Trophoblast cell (in vitro differentiated cells and primary cell): ENCODE results near the gene KIF18A.

ENCODE experiments used
- DNase-seq, 2 donors: peaks; one replicate each; pipeline ENCODE4 v3.0.0-alpha.2; 2016
- H2AFZ ChIP-seq: 2 replicates; pipeline ENCODE4 v1.6.1; 2013; ENCODE audit warnings: low read length, moderate library complexity, mild to moderate bottlenecking; ENCODE audit not compliant: insufficient read depth, poor library complexity
- H2AK5ac ChIP-seq: 2 replicates; pipeline ENCODE4 v1.6.1; 2013; ENCODE audit warnings: mild to moderate bottlenecking, low read length
- H2BK120ac ChIP-seq: 2 replicates; pipeline ENCODE4 v1.6.1; 2013; ENCODE audit warnings: low read length, mild to moderate bottlenecking, moderate library complexity; ENCODE audit not compliant: insufficient read depth, poor library complexity
- H2BK12ac ChIP-seq: 2 replicates; pipeline ENCODE4 v1.6.1; 2013; ENCODE audit warnings: mild to moderate bottlenecking, low read length, moderate library complexity
- H2BK5ac ChIP-seq: 2 replicates; pipeline ENCODE4 v1.6.1; 2013; ENCODE audit warnings: low read length, low read depth, moderate library complexity, mild to moderate bottlenecking; ENCODE audit not compliant: poor library complexity
- H3K14ac ChIP-seq: 2 replicates; pipeline ENCODE4 v1.6.1; 2013; ENCODE audit warnings: mild to moderate bottlenecking, low read length
- H3K18ac ChIP-seq: 2 replicates; pipeline ENCODE4 v1.6.1; 2013; ENCODE audit warnings: mild to moderate bottlenecking, low read length
- H3K23ac ChIP-seq: 2 replicates; pipeline ENCODE4 v1.6.1; 2013; ENCODE audit warnings: low read length
- H3K27ac ChIP-seq: 2 replicates; pipeline ENCODE4 v1.5.1; 2013; ENCODE audit warnings: low read depth, mild to moderate bottlenecking, inconsistent platforms, low read length, moderate library complexity
- H3K27me3 ChIP-seq: 2 replicates; pipeline ENCODE4 v1.6.1; 2013; ENCODE audit warnings: inconsistent platforms, mild to moderate bottlenecking, low read length, moderate library complexity; ENCODE audit not compliant: insufficient read depth
- H3K36me3 ChIP-seq, 2 experiments: 1 replicate in 1 of 2; 2 replicates in 1 of 2; pipeline ENCODE4 v1.6.1; 2013; ENCODE audit warnings: low read length in 2 of 2, mild to moderate bottlenecking in 2 of 2, moderate library complexity in 1 of 2; ENCODE audit not compliant: insufficient read depth in 2 of 2, control insufficient read depth in 1 of 2
- H3K4ac ChIP-seq: 2 replicates; pipeline ENCODE4 v1.6.1; 2013; ENCODE audit warnings: low read depth, mild to moderate bottlenecking, low read length, moderate library complexity
- H3K4me1 ChIP-seq, 2 experiments: 1 replicate in 1 of 2; 2 replicates in 1 of 2; pipeline ENCODE4 v1.6.1; 2013; ENCODE audit warnings: low read length in 2 of 2, mild to moderate bottlenecking in 2 of 2, moderate library complexity in 1 of 2; ENCODE audit not compliant: insufficient read depth in 2 of 2, control insufficient read depth in 1 of 2
- H3K4me2 ChIP-seq: 2 replicates; pipeline ENCODE4 v1.6.1; 2013; ENCODE audit warnings: inconsistent platforms, mild to moderate bottlenecking, low read length, moderate library complexity
- H3K4me3 ChIP-seq: 2 replicates; pipeline ENCODE4 v1.5.1; 2013; ENCODE audit warnings: mild to moderate bottlenecking, low read depth, low read length, inconsistent platforms
- H3K79me1 ChIP-seq: one replicate; pipeline ENCODE4 v1.6.1; 2013; ENCODE audit warnings: low read length
- H3K79me2 ChIP-seq: 2 replicates; pipeline ENCODE4 v1.6.1; 2013; ENCODE audit warnings: low read length, mild to moderate bottlenecking; ENCODE audit not compliant: control insufficient read depth, insufficient read depth, poor library complexity
- H3K9ac ChIP-seq: 2 replicates; pipeline ENCODE4 v1.6.1; 2013; ENCODE audit warnings: mild to moderate bottlenecking, low read length
- H3K9me3 ChIP-seq: 2 replicates; pipeline ENCODE4 v1.6.1; 2013; ENCODE audit warnings: low read depth, mild to moderate bottlenecking, control low read depth, inconsistent platforms, low read length; ENCODE audit not compliant: insufficient read depth
- H4K12ac ChIP-seq: 2 replicates; pipeline ENCODE4 v1.6.1; 2013; ENCODE audit warnings: low read depth, mild to moderate bottlenecking, low read length, moderate library complexity
- H4K8ac ChIP-seq: 2 replicates; pipeline ENCODE4 v1.6.1; 2013; ENCODE audit warnings: low read depth, mild to moderate bottlenecking, low read length, moderate library complexity
- H4K91ac ChIP-seq: one replicate; pipeline ENCODE4 v1.6.1; 2013; ENCODE audit warnings: low read depth, mild to moderate bottlenecking, low read length, moderate library complexity
- WGBS: extraction: QIAGEN DNeasy Blood & Tissue Kit; methylation state at CpG from one replicate; pipeline ENCODE4 v1.1.7; 2013; ENCODE audit warnings: missing lambda C conversion rate; ENCODE audit not compliant: insufficient read length, insufficient coverage; ENCODE audit errors: extremely low coverage; 5-methylcytosine and 5-hydroxymethylcytosine counted together

KIF18A gene

DNA sequence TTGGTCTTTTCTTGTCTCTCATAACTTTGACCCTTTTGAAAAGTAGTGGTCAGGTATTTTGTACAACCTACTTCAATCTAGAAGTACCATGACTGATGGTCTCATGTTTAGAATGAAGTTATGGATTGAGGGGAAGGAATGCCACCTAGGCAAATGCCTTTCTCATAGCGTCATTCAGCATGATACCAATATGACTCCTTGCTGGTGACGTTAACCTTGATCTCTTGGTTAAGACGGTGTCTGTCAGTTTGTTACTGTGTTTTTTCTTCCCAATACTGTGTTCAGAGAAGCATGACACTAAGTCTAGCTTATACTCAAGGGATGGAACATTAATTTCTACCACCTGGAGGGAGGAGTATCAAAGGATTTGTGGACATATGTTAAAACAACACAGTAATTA is 130.9 kb downstream of the KIF18A start:
- no peak overlapping the region for H4K91ac ChIP-seq
- no peak overlapping the region for H3K9ac ChIP-seq
- no peak overlapping the region for H3K14ac ChIP-seq
- peak in 1 of 2 donors; percentile 53 for DNase-seq
- H3K4me1 ChIP-seq, result no peaks in the 10 kb centered on the region
- no peaks in the 10 kb centered on the region for H3K9me3 ChIP-seq
- H3K4me2 ChIP-seq, result no peak overlapping the region
- no peak overlapping the region for H2BK120ac ChIP-seq
- no peak overlapping the region for H3K27ac ChIP-seq
- no peak overlapping the region for H3K4ac ChIP-seq
- H2AFZ ChIP-seq, result no peak overlapping the region
- no peak overlapping the region for H4K8ac ChIP-seq
- H3K27me3 ChIP-seq, result no peaks in the 10 kb centered on the region
- H4K12ac ChIP-seq, result no peak overlapping the region
- H3K23ac ChIP-seq, result no peak overlapping the region
- H2BK12ac ChIP-seq, result no peak overlapping the region
- H3K79me1 ChIP-seq, result no peaks in the 10 kb centered on the region
- WGBS, result no CpG with 5 or more reads among the region's 3 CpGs
- no peak overlapping the region for H3K18ac ChIP-seq
- no peak overlapping the region for H3K4me3 ChIP-seq
- no peak overlapping the region for H2BK5ac ChIP-seq
- no peaks in the 10 kb centered on the region for H3K79me2 ChIP-seq
- no peaks in the 10 kb centered on the region for H3K36me3 ChIP-seq
- H2AK5ac ChIP-seq, result no peak overlapping the region

DNA sequence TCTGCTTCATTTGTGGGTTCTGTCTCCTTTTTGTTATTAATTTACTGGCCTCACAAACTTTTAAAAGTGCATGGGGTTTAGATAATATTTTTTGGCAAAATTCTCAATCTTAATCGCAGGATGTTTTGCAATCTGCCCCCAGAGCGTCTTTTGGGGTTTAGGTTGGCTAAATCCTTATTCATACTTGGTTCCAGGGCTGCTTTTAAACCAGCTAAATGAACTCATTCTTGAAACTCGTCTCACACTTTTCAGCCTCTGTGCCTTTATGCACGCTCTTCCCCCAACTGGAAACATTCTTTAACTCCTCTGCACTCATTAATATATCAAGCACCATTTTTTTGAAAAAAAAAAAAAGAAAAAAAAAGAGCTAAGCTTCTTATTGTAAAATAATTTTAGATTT is 131.7 kb downstream of the KIF18A start:
- Histone ChIP-seq H2BK5ac (no peak overlapping the region), H2BK12ac (no peak overlapping the region), H3K9me3 (no peaks in the 10 kb centered on the region), H3K9ac (no peak overlapping the region), H3K4me3 (no peak overlapping the region), H3K36me3 (no peaks in the 10 kb centered on the region), H3K14ac (no peak overlapping the region), H3K18ac (no peak overlapping the region), H4K91ac (no peak overlapping the region), H3K23ac (no peak overlapping the region), H3K27me3 (no peaks in the 10 kb centered on the region), H4K12ac (no peak overlapping the region), H3K79me2 (no peaks in the 10 kb centered on the region), H3K27ac (no peak overlapping the region), H3K4me2 (no peak overlapping the region), H4K8ac (no peak overlapping the region), H2BK120ac (no peak overlapping the region), H3K4ac (no peak overlapping the region), H3K4me1 (no peaks in the 10 kb centered on the region), H2AFZ (no peak overlapping the region), H2AK5ac (no peak overlapping the region), H3K79me1 (no peaks in the 10 kb centered on the region)
- no CpG with 5 or more reads among the region's 4 CpGs for WGBS
- DNase-seq, result no peak

DNA sequence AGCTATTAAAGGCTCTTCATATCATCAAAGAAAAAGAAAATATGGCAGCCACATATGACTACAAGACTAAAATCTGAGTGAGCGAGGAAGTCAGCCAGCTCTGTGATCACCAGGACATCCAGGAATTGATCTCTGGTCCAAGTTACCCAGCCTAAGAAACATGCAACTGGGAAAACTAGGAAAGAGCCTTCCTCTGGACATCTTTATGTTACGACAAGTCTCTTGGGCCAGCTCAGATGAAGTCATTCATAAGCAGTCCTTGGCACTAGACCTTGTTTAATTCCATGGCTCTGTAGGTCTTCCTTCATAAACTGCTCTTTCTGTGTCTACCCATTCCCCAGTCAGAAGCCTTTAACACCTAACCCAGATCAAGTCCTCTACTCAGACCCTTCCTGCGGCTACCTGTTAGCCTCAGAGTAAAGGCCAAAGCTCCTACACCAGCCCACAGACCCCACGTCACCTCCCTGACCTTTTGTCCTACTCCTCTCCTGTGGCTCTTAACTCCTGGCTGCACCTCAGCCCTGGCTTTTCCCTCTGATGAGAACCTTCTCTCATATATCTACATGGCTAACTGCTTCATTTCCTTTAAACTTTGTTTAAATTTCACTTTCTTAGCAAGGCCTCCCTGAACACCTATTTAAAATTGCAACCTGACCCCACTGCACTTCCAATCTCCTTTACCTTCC is 134.0 kb downstream of the KIF18A start:
- no peak overlapping the region for H4K12ac ChIP-seq
- H3K79me1 ChIP-seq, result no peaks in the 10 kb centered on the region
- no peak overlapping the region for H3K4me3 ChIP-seq
- no peak overlapping the region for H3K4ac ChIP-seq
- H3K4me1 ChIP-seq, result no peaks in the 10 kb centered on the region
- H2BK12ac ChIP-seq, result no peak overlapping the region
- H2BK120ac ChIP-seq, result no peak overlapping the region
- no peak overlapping the region for H3K9ac ChIP-seq
- no peak overlapping the region for H3K4me2 ChIP-seq
- no peaks in the 10 kb centered on the region for H3K36me3 ChIP-seq
- no peaks in the 10 kb centered on the region for H3K9me3 ChIP-seq
- no peaks in the 10 kb centered on the region for H3K79me2 ChIP-seq
- no peak overlapping the region for H3K14ac ChIP-seq
- DNase-seq, result no peak
- no peak overlapping the region for H4K8ac ChIP-seq
- no CpG with 5 or more reads among the region's 4 CpGs for WGBS
- no peak overlapping the region for H2BK5ac ChIP-seq
- H4K91ac ChIP-seq, result no peak overlapping the region
- H3K18ac ChIP-seq, result no peak overlapping the region
- no peak overlapping the region for H3K27ac ChIP-seq
- no peaks in the 10 kb centered on the region for H3K27me3 ChIP-seq
- no peak overlapping the region for H2AK5ac ChIP-seq
- H3K23ac ChIP-seq, result no peak overlapping the region
- no peak overlapping the region for H2AFZ ChIP-seq

- Histone ChIP-seq H3K36me3 (no peaks in the 10 kb centered on the region), H2BK12ac (no peak overlapping the region), H3K4ac (no peak overlapping the region), H3K79me1 (no peaks in the 10 kb centered on the region), H2AFZ (no peak overlapping the region), H3K4me1 (no peaks in the 10 kb centered on the region), H3K9ac (no peak overlapping the region), H3K27ac (no peak overlapping the region), H3K23ac (no peak overlapping the region), H3K18ac (no peak overlapping the region), H4K91ac (no peak overlapping the region), H3K79me2 (no peaks in the 10 kb centered on the region), H3K4me3 (no peak overlapping the region), H3K4me2 (no peak overlapping the region), H4K12ac (no peak overlapping the region), H2BK120ac (no peak overlapping the region), H3K9me3 (no peaks in the 10 kb centered on the region), H2BK5ac (no peak overlapping the region), H3K14ac (no peak overlapping the region), H4K8ac (no peak overlapping the region), H2AK5ac (no peak overlapping the region), H3K27me3 (no peaks in the 10 kb centered on the region)
- DNase-seq, result peak in 1 of 2 donors; percentile 2
- no CpG with 5 or more reads among the region's 5 CpGs for WGBS
Measured at GRCh38 chr11:27972522-27973170, 135.3 kb downstream of the KIF18A start.
